HCT116 (cell line): Measurements from ENCODE around the gene RAB3GAP2. TPM values are rescaled to one million over a fixed set of nuclear protein-coding genes. Genes with fewer than 3 reads are reported as not detected.

Source experiments
- ATAC-seq: fragments of 200-7000 bp; cut with Tn5 transposase; 2 replicates; pipeline ENCODE4 v1.9.1; 2020; ENCODE audit warnings: mild to moderate bottlenecking, moderate library complexity
- BruUV-seq: library from RNA; stranded (reverse); fragments of 400-500 nt; replicated peaks from 2 replicates; lab custom pipeline; 2021; lab: Mats Ljungman, UMichigan
- CTCF ChIA-PET: fragments of 300-600 bp; sonication (Branson Sonifier 250); formaldehyde crosslinking; loops from one replicate; lab custom pipeline; 2021; ENCODE audit warnings: antibody characterized with exemption; lab: Charles Lee
- POLR2A ChIA-PET: fragments of 300-600, 350-600 bp; sonication (Branson Sonifier 250); formaldehyde crosslinking; loops from one replicate; lab custom pipeline; 2021; ENCODE audit warnings: antibody characterized with exemption; lab: Charles Lee
- RAD21 ChIA-PET, 2 experiments: fragments of 300-600 bp; sonication (Branson Sonifier 250); formaldehyde crosslinking; loops; one replicate each; lab custom pipeline; 2023; ENCODE audit warnings: low total read pairs in 2 of 2; ENCODE audit not compliant: uncharacterized antibody in 2 of 2, unreplicated experiment in 2 of 2, low non-redundant PET in 1 of 2; lab: Charles Lee
- DNase-seq: peaks from one replicate; pipeline ENCODE4 v3.0.0-alpha.2; 2010; ENCODE audit warnings: low read depth, low spot score
- H2AFZ ChIP-seq: fragments of 200-600 bp; shearing (Covaris generic), sonication (generic); 2 replicates; pipeline ENCODE4 v1.6.1; 2017; ENCODE audit warnings: low read depth, mixed run types, mixed read lengths, antibody characterized with exemption, low read length; ENCODE audit not compliant: poor library complexity, severe bottlenecking
- H3K27ac ChIP-seq: 2 replicates; pipeline ENCODE4 v1.5.1; 2012; ENCODE audit warnings: low read depth, low read length
- H3K27me3 ChIP-seq: fragments of 200-600 bp; sonication (generic); 2 replicates; pipeline ENCODE4 v1.6.1; 2016; ENCODE audit warnings: mixed run types, low read length, mixed read lengths; ENCODE audit not compliant: insufficient read depth
- H3K36me3 ChIP-seq, 2 experiments: fragments of 200-500 bp in 1 of 2; fragments of 200-600 bp in 1 of 2; sonication (Bioruptor generic) in 1 of 2; sonication (generic) in 1 of 2; 2 replicates each; pipeline versions ENCODE4 v1.5.1 to v1.6.1; 2014 to 2016; ENCODE audit warnings: low read length in 2 of 2, inconsistent platforms in 1 of 2, mixed read lengths in 1 of 2, mixed run types in 1 of 2; ENCODE audit not compliant: insufficient read depth in 2 of 2, control insufficient read depth in 1 of 2
- H3K4me1 ChIP-seq, 2 experiments: fragments of 200-600 bp in 1 of 2; sonication (generic) in 1 of 2; 2 replicates each; pipeline versions ENCODE4 v1.5.1 to v1.6.1; 2012 to 2017; ENCODE audit warnings: low read length in 2 of 2, inconsistent platforms in 1 of 2, mild to moderate bottlenecking in 1 of 2, mixed read lengths in 1 of 2, mixed run types in 1 of 2, moderate library complexity in 1 of 2; ENCODE audit not compliant: insufficient read depth in 2 of 2, control insufficient read depth in 1 of 2
- H3K4me2 ChIP-seq: fragments of 200-600 bp; sonication (generic); 2 replicates; pipeline ENCODE4 v1.6.1; 2017; ENCODE audit warnings: mixed run types, low read length, mixed read lengths
- H3K4me3 ChIP-seq, 2 experiments: fragments of 200-600 bp in 1 of 2; sonication (generic) in 1 of 2; replicated peaks in 1 of 2; 2 replicates each; pipeline ENCODE4 v1.5.1; 2011 to 2016; ENCODE audit warnings: low read length in 2 of 2, control low read depth in 1 of 2, low read depth in 1 of 2, mild to moderate bottlenecking in 1 of 2, mixed read lengths in 1 of 2, mixed run types in 1 of 2
- H3K79me2 ChIP-seq: fragments of 200-600 bp; sonication (generic); 2 replicates; pipeline ENCODE4 v1.6.1; 2017; ENCODE audit warnings: mild to moderate bottlenecking, mixed run types, low read length, moderate library complexity, mixed read lengths; ENCODE audit not compliant: insufficient read depth
- H3K9ac ChIP-seq: fragments of 200-600 bp; sonication (generic); 2 replicates; pipeline ENCODE4 v1.6.1; 2016; ENCODE audit warnings: low read length, mixed read lengths
- H3K9me2 ChIP-seq: fragments of 200-600 bp; sonication (generic), shearing (Covaris generic); 2 replicates; pipeline ENCODE4 v1.6.1; 2017; ENCODE audit warnings: mixed run types, mild to moderate bottlenecking, moderate library complexity; ENCODE audit not compliant: insufficient read depth
- H3K9me3 ChIP-seq, 2 experiments: fragments of 200-500 bp in 1 of 2; fragments of 200-600 bp in 1 of 2; sonication (Bioruptor generic) in 1 of 2; sonication (generic) in 1 of 2; 2 replicates each; pipeline ENCODE4 v1.6.1; 2014 to 2017; ENCODE audit warnings: low read length in 2 of 2, mixed read lengths in 2 of 2, inconsistent platforms in 1 of 2, low read depth in 1 of 2, mild to moderate bottlenecking in 1 of 2, mixed run types in 1 of 2, moderate library complexity in 1 of 2; ENCODE audit not compliant: control insufficient read depth in 1 of 2, insufficient read depth in 1 of 2
- H4K20me1 ChIP-seq: fragments of 200-600 bp; sonication (generic), shearing (Covaris generic); 2 replicates; pipeline ENCODE4 v1.6.1; 2017; ENCODE audit warnings: mixed run types, mild to moderate bottlenecking, moderate library complexity; ENCODE audit not compliant: insufficient read depth
- ATF3 ChIP-seq: IDR thresholded peaks from 2 replicates; pipeline ENCODE4 v1.6.1; 2012
- CEBPB ChIP-seq: IDR thresholded peaks from 2 replicates; pipeline ENCODE4 v1.6.1; 2012; ENCODE audit warnings: low read depth
- CTCF ChIP-seq, 3 experiments: fragments of 200-600 bp in 1 of 3; sonication (generic) in 1 of 3; IDR thresholded peaks in 2 of 3; conservative IDR thresholded peaks in 1 of 3; 2 replicates each; pipeline ENCODE4 v1.5.1; 2012 to 2017; ENCODE audit warnings: low read depth in 2 of 3, low read length in 2 of 3, antibody characterized with exemption in 1 of 3, borderline replicate concordance in 1 of 3, control low read depth in 1 of 3, mild to moderate bottlenecking in 1 of 3, mixed read lengths in 1 of 3, mixed run types in 1 of 3, moderate library complexity in 1 of 3; ENCODE audit not compliant: insufficient read depth in 1 of 3
- EGR1 ChIP-seq: IDR thresholded peaks from 2 replicates; pipeline ENCODE4 v1.6.1; 2012; ENCODE audit warnings: low read depth
- EZH2 ChIP-seq: fragments of 200-600 bp; sonication (generic); IDR thresholded peaks from 2 replicates; pipeline ENCODE4 v1.6.1; 2017; ENCODE audit warnings: antibody characterized with exemption, mixed run types
- EZH2phosphoT487 ChIP-seq: fragments of 200-600 bp; IDR thresholded peaks from 2 replicates; pipeline ENCODE4 v1.6.1; 2018; ENCODE audit warnings: antibody characterized with exemption, borderline replicate concordance
- JUND ChIP-seq: IDR thresholded peaks from 2 replicates; pipeline ENCODE4 v1.6.1; 2012
- POLR2A ChIP-seq: IDR thresholded peaks from 2 replicates; pipeline ENCODE4 v1.7.0; 2011; ENCODE audit warnings: borderline replicate concordance; ENCODE audit not compliant: insufficient read depth, insufficient read length; ENCODE audit errors: extremely low read depth
- POLR2AphosphoS5 ChIP-seq: IDR thresholded peaks from 2 replicates; pipeline ENCODE4 v1.6.1; 2011; ENCODE audit warnings: mild to moderate bottlenecking, low read depth, low read length, moderate library complexity
- RAD21 ChIP-seq: IDR thresholded peaks from 2 replicates; pipeline ENCODE4 v1.6.1; 2012; ENCODE audit warnings: low read depth, mild to moderate bottlenecking
- SIN3A ChIP-seq: IDR thresholded peaks from 2 replicates; pipeline ENCODE4 v1.6.1; 2012; ENCODE audit warnings: low read depth
- YY1 ChIP-seq: IDR thresholded peaks from 2 replicates; pipeline ENCODE4 v1.6.1; 2011; ENCODE audit warnings: low read length, low read depth, moderate library complexity, mild to moderate bottlenecking; ENCODE audit not compliant: insufficient replicate concordance; ENCODE audit errors: extremely low read depth
- ZBTB33 ChIP-seq: IDR thresholded peaks from 2 replicates; pipeline ENCODE4 v1.6.1; 2011; ENCODE audit warnings: mild to moderate bottlenecking, low read length, moderate library complexity; ENCODE audit not compliant: insufficient replicate concordance; ENCODE audit errors: extremely low read depth
- ZNF274 ChIP-seq: fragments of 200-500 bp; sonication (Bioruptor generic); IDR thresholded peaks from 2 replicates; pipeline ENCODE4 v1.6.1; 2014; ENCODE audit warnings: mild to moderate bottlenecking, low read depth, low read length, inconsistent platforms
- intact Hi-C: fragments of 100-400 bp; cut with micrococcal nuclease; formaldehyde crosslinking; loops from 2 replicates; pipeline ENCODE4 v1.10.0; 2022
- total RNA-seq: library from RNA; stranded (reverse); gene quantifications from one replicate; pipeline ENCODE4 v1.2.1, GENCODE V29; 2021; ENCODE audit not compliant: unreplicated experiment
- TF ChIP-seq, protein P1 (sequence below): IDR thresholded peaks from 2 replicates; pipeline ENCODE4 v1.6.1; 2012; ENCODE audit warnings: low read depth

RAB3GAP2 gene
- total RNA-seq, 1 experiment from 2014 or later: 32.5 TPM

GRCh38 chr1:220219136-220219442, 53.2 kb downstream of the RAB3GAP2 start:
- Histone ChIP-seq H3K9ac (no peak overlapping the region), H3K9me2 (no peaks in the 10 kb centered on the region), H2AFZ (no peak overlapping the region), H3K79me2 (peaks cover 44% of the 10 kb centered on the region), H3K4me3 (no peak overlapping the region), H3K27me3 (no peaks in the 10 kb centered on the region), H3K27ac (no peak overlapping the region), H3K4me2 (no peak overlapping the region), H4K20me1 (peaks cover 3% of the 10 kb centered on the region; the same call in 1 of the 2 replicates), H3K36me3 (no peaks in the 10 kb centered on the region), H3K4me1 (no peaks in the 10 kb centered on the region), H3K9me3 (no peaks in the 10 kb centered on the region)
- CTCF ChIA-PET: interaction anchor here (0.7 to 3.6 kb wide), 17 partner anchors 10 to 557 kb away, joined by 3 to 19 read pairs (median 5); no protein-coding TSS in a partner anchor
- POLR2A ChIA-PET: interaction anchor here (1.0 kb wide), 1 partner anchor 53 kb away, joined by 4 read pairs; the partner anchor contains the start of gene RAB3GAP2
- no TSS peak for BruUV-seq
- ATAC-seq (no peak), DNase-seq (no peak)
- RAD21 ChIA-PET: interaction anchor here in 1 of 2 experiments (0.9 kb wide), 1 partner anchor 62 kb away, joined by 5 read pairs; no protein-coding TSS in a partner anchor
- intact Hi-C loops: loop anchor here (2.0 kb wide), 1 partner anchor 558 kb away; no protein-coding TSS in a partner anchor
- TF ChIP-seq CTCF (IDR thresholded peaks at IDR 0.05 in 2 of 3, conservative IDR thresholded peaks at IDR 0.05 in 1 of 3; ENCODE audit: borderline replicate concordance in 1 of 3, insufficient read depth in 1 of 3, low read depth in 2 of 3, low read length in 2 of 3): no peak
- no peak for TF ChIP-seq POLR2A
- no peak for TF ChIP-seq JUND
- TF ChIP-seq ATF3: no peak
- TF ChIP-seq EZH2phosphoT487: no peak
- TF ChIP-seq RAD21: no peak
- TF ChIP-seq CEBPB: no peak
- no peak for TF ChIP-seq POLR2AphosphoS5
- TF ChIP-seq, protein P1, sequence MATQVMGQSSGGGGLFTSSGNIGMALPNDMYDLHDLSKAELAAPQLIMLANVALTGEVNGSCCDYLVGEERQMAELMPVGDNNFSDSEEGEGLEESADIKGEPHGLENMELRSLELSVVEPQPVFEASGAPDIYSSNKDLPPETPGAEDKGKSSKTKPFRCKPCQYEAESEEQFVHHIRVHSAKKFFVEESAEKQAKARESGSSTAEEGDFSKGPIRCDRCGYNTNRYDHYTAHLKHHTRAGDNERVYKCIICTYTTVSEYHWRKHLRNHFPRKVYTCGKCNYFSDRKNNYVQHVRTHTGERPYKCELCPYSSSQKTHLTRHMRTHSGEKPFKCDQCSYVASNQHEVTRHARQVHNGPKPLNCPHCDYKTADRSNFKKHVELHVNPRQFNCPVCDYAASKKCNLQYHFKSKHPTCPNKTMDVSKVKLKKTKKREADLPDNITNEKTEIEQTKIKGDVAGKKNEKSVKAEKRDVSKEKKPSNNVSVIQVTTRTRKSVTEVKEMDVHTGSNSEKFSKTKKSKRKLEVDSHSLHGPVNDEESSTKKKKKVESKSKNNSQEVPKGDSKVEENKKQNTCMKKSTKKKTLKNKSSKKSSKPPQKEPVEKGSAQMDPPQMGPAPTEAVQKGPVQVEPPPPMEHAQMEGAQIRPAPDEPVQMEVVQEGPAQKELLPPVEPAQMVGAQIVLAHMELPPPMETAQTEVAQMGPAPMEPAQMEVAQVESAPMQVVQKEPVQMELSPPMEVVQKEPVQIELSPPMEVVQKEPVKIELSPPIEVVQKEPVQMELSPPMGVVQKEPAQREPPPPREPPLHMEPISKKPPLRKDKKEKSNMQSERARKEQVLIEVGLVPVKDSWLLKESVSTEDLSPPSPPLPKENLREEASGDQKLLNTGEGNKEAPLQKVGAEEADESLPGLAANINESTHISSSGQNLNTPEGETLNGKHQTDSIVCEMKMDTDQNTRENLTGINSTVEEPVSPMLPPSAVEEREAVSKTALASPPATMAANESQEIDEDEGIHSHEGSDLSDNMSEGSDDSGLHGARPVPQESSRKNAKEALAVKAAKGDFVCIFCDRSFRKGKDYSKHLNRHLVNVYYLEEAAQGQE: no peak
- TF ChIP-seq EGR1: no peak
- no peak for TF ChIP-seq YY1
- no peak for TF ChIP-seq SIN3A
- TF ChIP-seq ZBTB33: no peak
- no peak for TF ChIP-seq EZH2
- no peak for TF ChIP-seq ZNF274
